Neural cell (in vitro differentiated cells): ENCODE results near the gene RYR2.

Experiments
- CTCF ChIP-seq: fragments of 450-650 bp; IDR thresholded peaks from 2 replicates; pipeline ENCODE4 v1.5.1; 2014; ENCODE audit warnings: antibody characterized with exemption, mild to moderate bottlenecking, moderate library complexity; ENCODE audit not compliant: poor library complexity, severe bottlenecking
- REST ChIP-seq: IDR thresholded peaks from 2 replicates; pipeline ENCODE4 v1.6.1; 2012; ENCODE audit warnings: borderline replicate concordance

GRCh38 chr1:237416924-237417655 lies 375.1 kb downstream of the RYR2 start:
- TF ChIP-seq CTCF (no peak), REST (no peak)
